22Rv1 (cell line): Measurements from ENCODE around the gene SUSD3.

ENCODE experiments used
- ZFX ChIP-seq: fragments of 450-650 bp; IDR thresholded peaks from 2 replicates; pipeline ENCODE4 v1.6.1; 2017; ENCODE audit warnings: antibody characterized with exemption, borderline replicate concordance
- TF ChIP-seq, protein P1 (sequence below): fragments of 450-650 bp; IDR thresholded peaks from 2 replicates; pipeline ENCODE4 v1.5.1; 2017; ENCODE audit warnings: mild to moderate bottlenecking

DNA sequence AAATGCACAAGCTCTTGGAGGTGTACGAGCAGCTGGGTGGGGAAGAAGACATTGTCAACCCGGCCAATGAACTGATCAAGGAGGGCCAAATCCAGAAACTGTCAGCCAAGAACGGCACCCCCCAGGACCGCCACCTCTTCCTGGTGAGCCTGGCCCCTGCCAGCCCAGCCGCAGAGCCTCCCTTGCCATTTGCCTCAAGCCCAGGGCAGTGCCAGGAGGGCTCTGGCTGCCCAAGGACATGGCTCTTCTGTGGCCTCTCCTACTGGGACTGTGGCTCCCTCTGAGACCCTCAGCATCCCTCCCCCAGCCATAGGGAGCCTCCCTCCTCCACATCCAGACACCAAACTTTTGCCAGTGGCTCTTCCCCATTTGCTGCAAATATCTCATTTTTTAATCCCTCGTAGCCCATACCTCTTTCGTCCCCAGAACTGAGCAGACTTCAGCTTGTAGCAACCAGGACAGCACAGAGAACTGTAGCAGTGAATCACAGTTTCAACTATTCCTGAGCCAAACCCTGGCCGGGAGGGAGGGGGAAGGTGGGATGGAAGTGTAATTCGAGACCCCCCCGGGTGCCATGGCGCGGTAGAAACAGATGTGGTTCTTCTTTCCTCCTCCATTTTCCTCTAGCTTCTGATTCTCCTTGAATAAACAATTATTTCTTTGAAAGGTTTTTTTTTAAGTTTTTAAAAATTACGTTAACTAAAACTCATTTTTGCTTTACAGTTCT is 44.5 kb upstream of the SUSD3 start:
- TF ChIP-seq, protein P1, sequence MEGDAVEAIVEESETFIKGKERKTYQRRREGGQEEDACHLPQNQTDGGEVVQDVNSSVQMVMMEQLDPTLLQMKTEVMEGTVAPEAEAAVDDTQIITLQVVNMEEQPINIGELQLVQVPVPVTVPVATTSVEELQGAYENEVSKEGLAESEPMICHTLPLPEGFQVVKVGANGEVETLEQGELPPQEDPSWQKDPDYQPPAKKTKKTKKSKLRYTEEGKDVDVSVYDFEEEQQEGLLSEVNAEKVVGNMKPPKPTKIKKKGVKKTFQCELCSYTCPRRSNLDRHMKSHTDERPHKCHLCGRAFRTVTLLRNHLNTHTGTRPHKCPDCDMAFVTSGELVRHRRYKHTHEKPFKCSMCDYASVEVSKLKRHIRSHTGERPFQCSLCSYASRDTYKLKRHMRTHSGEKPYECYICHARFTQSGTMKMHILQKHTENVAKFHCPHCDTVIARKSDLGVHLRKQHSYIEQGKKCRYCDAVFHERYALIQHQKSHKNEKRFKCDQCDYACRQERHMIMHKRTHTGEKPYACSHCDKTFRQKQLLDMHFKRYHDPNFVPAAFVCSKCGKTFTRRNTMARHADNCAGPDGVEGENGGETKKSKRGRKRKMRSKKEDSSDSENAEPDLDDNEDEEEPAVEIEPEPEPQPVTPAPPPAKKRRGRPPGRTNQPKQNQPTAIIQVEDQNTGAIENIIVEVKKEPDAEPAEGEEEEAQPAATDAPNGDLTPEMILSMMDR = no peak
- no peak for TF ChIP-seq ZFX
